ENCODE data around the gene ATF7IP2.

- no peak for TF ChIP-seq FOXM1 (IDR thresholded peaks at IDR 0.05; ENCODE audit: borderline replicate concordance)
- no peak for TF ChIP-seq SP1 (IDR thresholded peaks at IDR 0.05)
- no peak for TF ChIP-seq ZNF384 (IDR thresholded peaks at IDR 0.05)
- TF ChIP-seq L3MBTL2 (conservative IDR thresholded peaks at IDR 0.05): no peak
- TF ChIP-seq PKNOX1 (IDR thresholded peaks at IDR 0.05): no peak
- TF ChIP-seq SUZ12 (IDR thresholded peaks at IDR 0.05): no peak
- no peak for TF ChIP-seq ARNT (IDR thresholded peaks at IDR 0.05)
- TF ChIP-seq BHLHE40 (IDR thresholded peaks at IDR 0.05; ENCODE audit: borderline replicate concordance): no peak
- TF ChIP-seq FOXA1 (IDR thresholded peaks at IDR 0.05): no peak
- no peak for TF ChIP-seq FOXK2 (IDR thresholded peaks at IDR 0.05)
- no peak for TF ChIP-seq TARDBP (IDR thresholded peaks at IDR 0.05)
Observed at GRCh38 chr16:10511829-10512228, 126.0 kb downstream of the ATF7IP2 start.

All from HEK293T (cell line).